ENCODE results near the gene ADGRG7.

ADGRG7 gene

GRCh38 chr3:100708989-100709841, 99.8 kb downstream of the ADGRG7 start, which contains the start of gene TFG:
TSS of gene TFG (plus strand) at chr3:100709494. CDS start at chr3:100713686, 4,192 bp downstream.
- no peaks in the 10 kb centered on the region for H3K36me3 ChIP-seq (ENCODE audit: insufficient read depth, low read length)
- peak within 1 kb of the TSS; percentile 67 to 85 for H3K4me3 ChIP-seq (ENCODE audit: low read depth in 1 of 2, low read length in 2 of 2)
- H3K27me3 ChIP-seq (ENCODE audit: control insufficient read depth in 1 of 2, insufficient read depth in 2 of 2, low read length in 2 of 2) = no peaks in the 10 kb centered on the region

GRCh38 chr3:100709842-100710260, 100.5 kb downstream of the ADGRG7 start:
- Histone ChIP-seq H3K27me3 (ENCODE audit: control insufficient read depth in 1 of 2, insufficient read depth in 2 of 2, low read length in 2 of 2) (no peaks in the 10 kb centered on the region), H3K27ac (ENCODE audit: low read depth, low read length) (peak overlapping the region; percentile 96), H3K9me3 (ENCODE audit: low read length) (no peaks in the 10 kb centered on the region), H3K4me1 (ENCODE audit: insufficient read depth, low read length) (peaks cover 35% of the 10 kb centered on the region), H3K4me3 (ENCODE audit: low read depth in 1 of 2, low read length in 2 of 2) (peak overlapping the region; percentile 67 to 82), H3K36me3 (ENCODE audit: insufficient read depth, low read length) (no peaks in the 10 kb centered on the region), H3K9ac (ENCODE audit: low read length) (peak overlapping the region; percentile 82)

More at GRCh38 chr3:100708989-100709841, 99.8 kb downstream of the ADGRG7 start, which contains the start of gene TFG:
- peak within 1 kb of the TSS; percentile 82 for H3K9ac ChIP-seq (ENCODE audit: low read length)
- H3K27ac ChIP-seq (ENCODE audit: low read depth, low read length) = peak within 1 kb of the TSS; percentile 96
- H3K9me3 ChIP-seq (ENCODE audit: low read length) = no peaks in the 10 kb centered on the region
- peaks cover 35% of the 10 kb centered on the region for H3K4me1 ChIP-seq (ENCODE audit: insufficient read depth, low read length)

- Histone ChIP-seq H3K4me3 (ENCODE audit: low read depth in 1 of 2, low read length in 2 of 2) (peak overlapping the region; percentile 67 to 82), H3K36me3 (ENCODE audit: insufficient read depth, low read length) (no peaks in the 10 kb centered on the region), H3K27ac (ENCODE audit: low read depth, low read length) (peak overlapping the region; percentile 96), H3K9ac (ENCODE audit: low read length) (peak overlapping the region; percentile 82), H3K4me1 (ENCODE audit: insufficient read depth, low read length) (peaks cover 35% of the 10 kb centered on the region), H3K9me3 (ENCODE audit: low read length) (no peaks in the 10 kb centered on the region), H3K27me3 (ENCODE audit: control insufficient read depth in 1 of 2, insufficient read depth in 2 of 2, low read length in 2 of 2) (no peaks in the 10 kb centered on the region)
Measured at GRCh38 chr3:100710261-100710968, 101.0 kb downstream of the ADGRG7 start.

- H3K27ac ChIP-seq (ENCODE audit: low read depth, low read length) = no peak overlapping the region
- H3K9ac ChIP-seq (ENCODE audit: low read length) = no peak overlapping the region
- H3K27me3 ChIP-seq (ENCODE audit: control insufficient read depth in 1 of 2, insufficient read depth in 2 of 2, low read length in 2 of 2) = no peaks in the 10 kb centered on the region
- peaks cover 30% of the 10 kb centered on the region for H3K4me1 ChIP-seq (ENCODE audit: insufficient read depth, low read length)
- H3K36me3 ChIP-seq (ENCODE audit: insufficient read depth, low read length) = no peaks in the 10 kb centered on the region
- H3K9me3 ChIP-seq (ENCODE audit: low read length) = no peaks in the 10 kb centered on the region
- no peak overlapping the region for H3K4me3 ChIP-seq (ENCODE audit: low read depth in 1 of 2, low read length in 2 of 2)
Measured at GRCh38 chr3:100715176-100715575, 105.8 kb downstream of the ADGRG7 start.

GRCh38 chr3:100717063-100717462, 107.7 kb downstream of the ADGRG7 start:
- Histone ChIP-seq H3K36me3 (ENCODE audit: insufficient read depth, low read length) (peaks cover 8% of the 10 kb centered on the region), H3K4me1 (ENCODE audit: insufficient read depth, low read length) (peaks cover 12% of the 10 kb centered on the region)

GRCh38 chr3:100717637-100718487, 108.5 kb downstream of the ADGRG7 start:
- Histone ChIP-seq H3K4me3 (ENCODE audit: low read depth in 1 of 2, low read length in 2 of 2) (no peak overlapping the region), H3K36me3 (ENCODE audit: insufficient read depth, low read length) (peaks cover 14% of the 10 kb centered on the region), H3K27me3 (ENCODE audit: control insufficient read depth in 1 of 2, insufficient read depth in 2 of 2, low read length in 2 of 2) (no peaks in the 10 kb centered on the region), H3K9me3 (ENCODE audit: low read length) (no peaks in the 10 kb centered on the region), H3K27ac (ENCODE audit: low read depth, low read length) (no peak overlapping the region), H3K4me1 (ENCODE audit: insufficient read depth, low read length) (peaks cover 5% of the 10 kb centered on the region), H3K9ac (ENCODE audit: low read length) (no peak overlapping the region)

More at GRCh38 chr3:100717063-100717462, 107.7 kb downstream of the ADGRG7 start:
- Histone ChIP-seq H3K9ac (ENCODE audit: low read length) (no peak overlapping the region), H3K27ac (ENCODE audit: low read depth, low read length) (no peak overlapping the region), H3K27me3 (ENCODE audit: control insufficient read depth in 1 of 2, insufficient read depth in 2 of 2, low read length in 2 of 2) (no peaks in the 10 kb centered on the region), H3K4me3 (ENCODE audit: low read depth in 1 of 2, low read length in 2 of 2) (no peak overlapping the region), H3K9me3 (ENCODE audit: low read length) (no peaks in the 10 kb centered on the region)

- no peak overlapping the region for H3K4me3 ChIP-seq (ENCODE audit: low read depth in 1 of 2, low read length in 2 of 2)
- H3K4me1 ChIP-seq (ENCODE audit: insufficient read depth, low read length) = peaks cover 3% of the 10 kb centered on the region
- H3K27ac ChIP-seq (ENCODE audit: low read depth, low read length) = no peak overlapping the region
- peaks cover 25% of the 10 kb centered on the region for H3K36me3 ChIP-seq (ENCODE audit: insufficient read depth, low read length)
- H3K9me3 ChIP-seq (ENCODE audit: low read length) = no peaks in the 10 kb centered on the region
- H3K9ac ChIP-seq (ENCODE audit: low read length) = no peak overlapping the region
- no peaks in the 10 kb centered on the region for H3K27me3 ChIP-seq (ENCODE audit: control insufficient read depth in 1 of 2, insufficient read depth in 2 of 2, low read length in 2 of 2)
Measured at GRCh38 chr3:100719136-100719535, 109.7 kb downstream of the ADGRG7 start.

GRCh38 chr3:100720426-100720825, 111.0 kb downstream of the ADGRG7 start:
- Histone ChIP-seq H3K36me3 (ENCODE audit: insufficient read depth, low read length) (peaks cover 25% of the 10 kb centered on the region), H3K4me3 (ENCODE audit: low read depth in 1 of 2, low read length in 2 of 2) (no peak overlapping the region), H3K9ac (ENCODE audit: low read length) (no peak overlapping the region), H3K9me3 (ENCODE audit: low read length) (no peaks in the 10 kb centered on the region), H3K27ac (ENCODE audit: low read depth, low read length) (no peak overlapping the region), H3K27me3 (ENCODE audit: control insufficient read depth in 1 of 2, insufficient read depth in 2 of 2, low read length in 2 of 2) (no peaks in the 10 kb centered on the region), H3K4me1 (ENCODE audit: insufficient read depth, low read length) (peaks cover 3% of the 10 kb centered on the region)

GRCh38 chr3:100725935-100726513, 116.6 kb downstream of the ADGRG7 start:
- Histone ChIP-seq H3K4me1 (ENCODE audit: insufficient read depth, low read length) (peaks cover 8% of the 10 kb centered on the region), H3K9me3 (ENCODE audit: low read length) (no peaks in the 10 kb centered on the region), H3K27me3 (ENCODE audit: control insufficient read depth in 1 of 2, insufficient read depth in 2 of 2, low read length in 2 of 2) (no peaks in the 10 kb centered on the region), H3K27ac (ENCODE audit: low read depth, low read length) (no peak overlapping the region), H3K9ac (ENCODE audit: low read length) (no peak overlapping the region), H3K4me3 (ENCODE audit: low read depth in 1 of 2, low read length in 2 of 2) (no peak overlapping the region), H3K36me3 (ENCODE audit: insufficient read depth, low read length) (peaks cover 30% of the 10 kb centered on the region)

- no peak overlapping the region for H3K27ac ChIP-seq (ENCODE audit: low read depth, low read length)
- H3K36me3 ChIP-seq (ENCODE audit: insufficient read depth, low read length) = peaks cover 24% of the 10 kb centered on the region
- H3K9me3 ChIP-seq (ENCODE audit: low read length) = no peaks in the 10 kb centered on the region
- peaks cover 8% of the 10 kb centered on the region for H3K4me1 ChIP-seq (ENCODE audit: insufficient read depth, low read length)
- H3K9ac ChIP-seq (ENCODE audit: low read length) = no peak overlapping the region
- H3K27me3 ChIP-seq (ENCODE audit: control insufficient read depth in 1 of 2, insufficient read depth in 2 of 2, low read length in 2 of 2) = no peaks in the 10 kb centered on the region
- H3K4me3 ChIP-seq (ENCODE audit: low read depth in 1 of 2, low read length in 2 of 2) = no peak overlapping the region
Measured at GRCh38 chr3:100726706-100727105, 117.3 kb downstream of the ADGRG7 start.

All from muscle layer of colon (tissue), 2 donors.